NCI-H2196 (cell line): ENCODE results near the gene KDM4B.

Source experiments
- DNase-seq: peaks from one replicate; lab custom pipeline; 2025; ENCODE audit not compliant: unreplicated experiment; lab: John Stamatoyannopoulos, UW

Gene KDM4B

DNA sequence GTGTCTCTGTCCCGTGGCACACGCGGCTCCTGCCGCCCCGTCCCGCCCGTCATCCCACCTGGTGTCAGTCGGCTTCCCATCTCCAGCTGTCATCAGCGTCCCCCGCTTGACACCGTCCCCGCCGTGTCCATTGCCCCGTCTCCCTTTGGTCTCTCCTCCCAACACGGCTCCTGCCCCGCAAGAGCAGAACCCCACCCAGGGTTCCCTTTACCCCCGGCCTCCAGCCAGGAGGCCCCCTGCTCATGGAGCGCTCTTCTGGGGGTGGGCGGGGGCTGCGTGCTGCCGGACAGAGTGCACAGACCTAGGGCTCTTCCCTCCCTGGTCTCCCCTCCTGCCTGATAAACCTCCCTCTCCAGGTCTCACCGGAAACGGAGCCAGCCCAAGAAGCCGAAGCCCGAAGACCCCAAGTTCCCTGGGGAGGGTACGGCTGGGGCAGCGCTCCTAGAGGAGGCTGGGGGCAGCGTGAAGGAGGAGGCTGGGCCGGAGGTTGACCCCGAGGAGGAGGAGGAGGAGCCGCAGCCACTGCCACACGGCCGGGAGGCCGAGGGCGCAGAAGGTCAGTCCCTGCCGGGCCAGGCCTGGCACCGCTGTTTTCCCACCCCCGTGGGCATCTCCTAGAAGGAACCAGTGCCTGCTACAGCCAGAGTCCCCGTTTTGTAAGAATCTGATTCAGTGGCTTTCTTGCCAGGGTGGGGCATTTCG lies 150.5 kb downstream of the KDM4B start:
- DNase-seq: no peak

DNA sequence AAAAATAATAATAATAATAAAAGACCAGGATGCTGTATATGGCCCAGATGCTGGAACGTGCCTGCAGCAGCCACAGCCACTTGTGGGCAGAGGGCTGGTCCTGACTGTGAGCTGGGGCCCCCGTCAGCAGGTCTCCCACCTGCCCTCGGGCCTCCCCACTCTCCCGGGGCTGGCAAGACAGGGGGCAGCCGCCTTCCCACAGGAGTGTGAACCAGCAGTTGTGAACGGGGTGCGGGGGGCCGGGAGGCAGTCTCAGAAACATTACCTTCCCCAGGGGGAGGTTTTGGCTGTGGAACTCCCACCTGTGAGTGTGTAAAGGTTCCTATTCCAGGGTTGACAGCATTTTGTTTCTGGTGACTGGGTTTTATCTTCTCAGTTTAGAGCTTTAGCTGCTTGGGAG lies 151.4 kb downstream of the KDM4B start:
- DNase-seq: no peak

DNA sequence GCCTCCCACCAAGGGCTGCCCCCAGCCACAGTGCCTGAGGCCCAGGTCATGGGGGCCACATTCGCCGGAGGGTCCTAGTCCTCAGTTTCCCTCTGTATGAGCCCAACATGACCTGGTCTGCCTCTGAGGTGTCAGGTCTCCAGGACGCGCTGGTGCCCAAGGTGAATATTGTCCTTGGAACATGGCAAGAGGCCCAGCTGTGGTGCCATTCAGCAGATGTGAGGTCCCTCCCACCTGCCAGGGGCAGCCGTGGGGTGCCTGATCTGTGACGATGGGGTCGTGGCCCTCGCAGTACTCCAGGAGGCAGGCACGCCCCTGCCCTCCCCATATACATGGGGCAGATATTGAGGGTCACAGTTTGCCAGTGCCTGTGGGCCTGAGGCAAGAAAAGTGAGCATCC lies 151.9 kb downstream of the KDM4B start:
- no peak for DNase-seq

GRCh38 chr19:5121266-5122120 lies 152.6 kb downstream of the KDM4B start:
- no peak for DNase-seq

- DNase-seq: no peak
These were observed 153.1 kb downstream of the KDM4B start for GRCh38 chr19:5122121-5122400.

DNA sequence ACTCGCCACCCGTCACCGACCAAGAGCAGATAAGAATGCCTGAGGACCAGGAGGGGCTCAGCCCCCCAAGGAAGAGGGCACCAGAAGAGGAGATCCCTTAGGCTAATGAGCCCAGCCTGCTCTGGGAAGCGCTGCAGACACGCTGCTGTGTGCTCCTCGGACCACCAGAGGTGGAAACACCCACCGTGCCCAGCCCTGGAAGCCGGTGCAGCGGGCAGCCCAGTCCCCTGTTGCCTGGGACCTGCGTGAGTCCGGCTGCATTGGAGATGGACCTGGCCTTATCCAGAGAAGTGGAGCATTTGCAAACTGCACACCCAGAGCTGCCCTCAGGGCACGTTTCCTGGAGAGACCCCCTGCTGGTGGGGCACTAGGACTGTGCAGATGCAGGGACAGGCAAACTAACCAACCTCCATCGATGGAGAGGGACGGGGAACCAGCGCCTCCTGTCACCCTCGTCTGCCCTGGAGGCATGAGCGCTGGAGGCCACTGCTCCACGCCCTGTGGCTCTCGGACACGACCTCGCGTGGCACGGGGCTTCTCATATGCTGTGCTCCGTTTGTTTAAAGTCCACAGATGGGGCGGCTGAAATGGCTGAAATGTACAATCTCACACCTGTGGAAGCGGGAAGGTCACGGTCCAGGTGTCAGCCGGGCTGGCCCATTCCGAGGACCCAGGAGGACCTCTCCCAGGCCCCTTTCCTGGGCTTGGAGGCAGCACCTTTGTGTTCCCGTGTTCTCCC lies 153.9 kb downstream of the KDM4B start:
- no peak for DNase-seq

DNA sequence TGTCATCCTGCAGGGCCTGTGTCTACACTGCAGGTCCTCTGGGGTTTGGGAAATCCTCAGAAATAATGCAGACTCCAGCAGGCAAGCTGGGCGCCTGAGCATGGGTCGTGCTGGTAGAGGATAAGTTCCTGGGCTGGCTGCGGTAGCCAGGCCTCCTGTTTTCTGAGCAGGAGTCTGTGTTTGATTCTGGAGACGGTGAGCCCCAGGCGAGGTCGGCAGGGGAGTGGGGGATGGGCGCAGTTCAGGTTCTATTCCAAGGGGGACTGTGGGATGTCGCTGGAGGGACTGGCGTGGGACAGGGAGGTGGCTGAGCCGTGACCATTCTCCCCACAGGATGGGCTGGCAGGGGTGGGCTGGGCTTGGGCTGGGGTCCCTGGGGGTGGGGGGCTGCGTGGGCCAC lies 154.7 kb downstream of the KDM4B start:
- DNase-seq: no peak

GRCh38 chr19:5124111-5124855 lies 155.4 kb downstream of the KDM4B start:
- no peak for DNase-seq

GRCh38 chr19:5125376-5125775 lies 156.5 kb downstream of the KDM4B start:
- no peak for DNase-seq

DNA sequence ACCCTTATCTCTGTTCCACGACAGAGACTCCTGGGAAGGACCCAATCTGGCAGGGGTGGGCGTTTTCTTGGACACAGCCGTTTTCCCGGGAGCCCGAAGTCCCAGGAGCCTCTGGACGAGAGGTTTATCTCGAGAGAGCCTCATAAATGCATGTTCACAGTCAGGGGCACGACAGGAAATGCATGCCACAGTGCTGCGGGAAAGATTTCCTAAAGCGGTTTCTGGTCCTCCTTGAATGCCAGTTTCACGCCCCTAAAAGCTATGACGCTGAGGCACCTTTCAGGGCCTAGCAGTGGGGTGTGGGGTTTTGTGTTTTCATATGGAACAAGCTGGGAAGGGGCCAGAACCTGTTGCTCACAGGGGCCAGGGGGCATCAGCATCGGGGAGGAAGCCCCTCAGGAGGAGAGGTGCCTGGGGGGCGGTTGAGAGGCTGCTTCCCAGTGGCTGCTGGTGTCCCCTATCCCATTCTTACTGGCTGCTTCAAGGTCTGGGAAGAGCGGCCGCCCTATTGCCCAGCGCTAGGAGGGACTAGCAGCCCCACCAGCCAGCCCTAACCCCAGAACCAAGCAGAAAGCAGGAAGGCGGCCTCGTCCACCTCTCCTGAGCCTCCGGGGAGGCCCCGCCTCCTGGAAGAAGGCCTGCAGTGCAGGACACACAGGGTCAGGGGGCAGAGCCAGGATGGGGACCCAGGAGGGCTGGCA lies 157.0 kb downstream of the KDM4B start:
- DNase-seq: no peak

DNA sequence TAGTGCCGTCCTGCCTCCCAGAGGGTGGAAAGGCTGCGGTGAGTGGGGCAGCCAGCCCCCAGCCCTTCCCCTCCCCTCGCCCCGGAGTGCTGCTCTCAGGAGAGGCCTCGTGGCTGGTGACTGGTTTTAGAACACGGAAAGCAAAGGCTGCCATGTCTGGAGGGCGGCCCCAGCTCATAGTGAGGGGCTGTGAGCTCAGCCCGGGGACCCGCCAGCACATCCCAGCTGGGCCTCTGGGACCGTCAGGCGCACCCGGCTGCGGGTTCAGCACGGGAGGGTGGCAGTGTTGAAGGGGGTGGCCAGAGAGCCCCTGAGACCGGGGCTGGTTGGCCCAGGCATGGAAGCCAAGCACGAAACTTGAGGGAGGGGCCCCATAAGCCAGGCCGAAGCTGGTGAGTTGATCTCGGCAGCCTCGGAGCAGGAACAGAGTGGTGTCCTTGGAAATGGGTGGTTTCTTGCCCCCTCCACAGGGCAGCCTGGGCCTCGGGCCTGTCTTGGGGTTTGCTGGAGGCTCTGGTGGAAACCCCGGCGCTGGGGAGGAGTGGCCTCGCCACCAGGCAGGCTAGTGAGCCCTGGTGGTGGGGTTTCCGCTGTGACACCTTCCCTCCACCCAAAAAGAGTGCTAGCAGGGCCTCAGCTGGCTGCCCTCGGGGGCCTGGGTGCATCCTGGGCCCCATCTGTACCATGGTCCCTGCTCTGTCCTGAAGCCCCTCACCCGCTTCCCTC lies 157.7 kb downstream of the KDM4B start:
- DNase-seq: no peak

GRCh38 chr19:5127717-5128116 lies 158.8 kb downstream of the KDM4B start:
- no peak for DNase-seq

DNA sequence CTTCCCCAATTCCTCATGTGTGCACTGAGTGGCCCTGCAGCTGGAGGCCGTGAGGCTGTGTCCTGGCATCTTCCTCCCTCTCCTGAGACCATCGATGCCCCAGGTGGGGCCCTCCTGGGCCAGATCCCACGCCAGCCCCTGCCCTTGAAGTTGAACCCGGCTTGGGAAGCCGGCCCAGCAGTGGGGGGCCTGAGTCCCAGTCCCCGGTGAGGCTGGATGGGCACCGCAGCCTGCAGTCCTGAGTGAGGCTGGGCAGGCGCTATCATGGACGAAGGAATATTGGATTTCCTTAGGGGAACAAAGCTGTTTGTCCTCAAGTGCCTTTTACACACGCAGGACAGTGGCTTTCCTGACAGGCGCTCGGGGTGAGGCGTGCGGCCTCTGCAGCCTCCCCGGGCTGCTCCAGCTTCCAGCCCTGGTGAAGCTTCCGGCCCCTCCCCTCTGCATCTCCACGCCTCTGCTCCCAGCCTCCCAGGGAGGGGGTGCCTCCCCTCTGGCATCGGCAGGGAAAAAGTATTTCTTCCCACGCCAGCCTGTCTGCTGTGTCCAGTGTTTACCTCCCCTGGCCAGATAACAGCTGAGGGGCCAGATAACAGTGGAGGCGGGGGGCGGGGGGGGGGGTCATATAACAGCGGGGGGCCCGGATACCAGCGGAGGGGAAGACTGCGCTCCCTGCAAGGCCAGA lies 159.5 kb downstream of the KDM4B start:
- DNase-seq: no peak

DNA sequence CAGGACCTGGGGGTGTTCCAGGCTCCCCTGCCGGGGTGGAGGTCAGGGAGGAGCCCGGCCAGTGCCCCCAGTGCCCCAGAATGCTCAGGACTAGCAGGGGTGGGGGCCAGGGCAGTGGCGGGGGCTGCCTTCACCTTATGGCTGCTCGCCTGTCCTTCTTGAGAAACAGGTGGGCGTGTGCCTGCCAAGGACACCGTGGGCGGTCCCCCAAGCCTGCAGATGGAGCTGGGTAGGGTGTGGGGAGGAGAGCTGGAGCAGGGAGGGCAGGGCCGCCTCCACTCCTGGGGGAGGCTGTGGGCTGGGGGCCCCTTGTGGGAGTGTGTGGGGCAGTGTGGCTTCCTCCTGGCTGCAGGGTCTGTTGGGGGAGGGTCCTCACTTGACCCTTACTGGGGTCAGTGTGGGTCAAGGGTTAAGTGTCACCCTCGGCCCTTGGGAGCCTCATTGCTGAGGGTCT lies 160.1 kb downstream of the KDM4B start:
- no peak for DNase-seq

DNA sequence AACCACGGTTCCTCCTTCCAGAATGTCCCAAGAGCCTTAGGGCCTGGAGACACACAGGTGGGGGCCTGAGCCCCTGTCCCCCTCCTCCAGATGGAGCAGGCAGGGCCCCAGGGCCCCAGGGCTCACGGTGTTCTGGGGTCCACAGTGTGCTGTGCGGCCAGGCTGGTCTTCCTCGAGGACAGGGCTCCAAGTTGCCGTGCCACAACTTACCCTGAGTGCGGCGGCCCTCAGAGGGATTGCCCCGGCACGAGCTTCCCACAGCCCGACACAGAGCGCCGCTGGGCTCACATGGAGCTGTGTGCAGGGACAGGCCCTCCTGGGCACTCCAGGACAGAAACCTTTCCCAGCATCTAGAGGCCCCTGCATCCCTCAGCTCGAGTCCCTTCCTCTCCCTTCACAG lies 160.8 kb downstream of the KDM4B start:
- no peak for DNase-seq

GRCh38 chr19:5130371-5131030 lies 161.6 kb downstream of the KDM4B start:
- no peak for DNase-seq

GRCh38 chr19:5131031-5131505 lies 162.2 kb downstream of the KDM4B start:
- no peak for DNase-seq

- no peak for DNase-seq
These were observed 162.7 kb downstream of the KDM4B start for GRCh38 chr19:5131506-5132205.
